NT2/D1 (cell line): ENCODE results near the gene PANK2.
"Not testable (repeated sequence)": the region's sequence is repeated elsewhere in the genome, so short reads cannot be mapped to it uniquely, and the experiment has no call there.

Experiments used
- DNase-seq: peaks from one replicate; pipeline ENCODE4 v3.0.0-alpha.2; 2011; ENCODE audit warnings: low read depth, low spot score
- H3K27me3 ChIP-seq: 2 replicates; pipeline ENCODE4 v1.6.0; 2011; ENCODE audit warnings: mild to moderate bottlenecking; ENCODE audit not compliant: insufficient read length, insufficient read depth
- H3K36me3 ChIP-seq: 2 replicates; pipeline ENCODE4 v1.6.1; 2011; ENCODE audit warnings: mild to moderate bottlenecking, low read length, mixed read lengths; ENCODE audit not compliant: insufficient read depth, insufficient read length
- H3K4me1 ChIP-seq: 2 replicates; pipeline ENCODE4 v1.5.1; 2011; ENCODE audit not compliant: insufficient read depth, insufficient read length
- H3K4me3 ChIP-seq: 2 replicates; pipeline ENCODE4 v1.5.1; 2011; ENCODE audit warnings: low read depth; ENCODE audit not compliant: insufficient read length
- H3K9ac ChIP-seq: 2 replicates; pipeline ENCODE4 v1.6.0; 2011; ENCODE audit warnings: low read depth; ENCODE audit not compliant: insufficient read length
- H3K9me3 ChIP-seq: 2 replicates; pipeline ENCODE4 v1.5.1; 2011; ENCODE audit warnings: mild to moderate bottlenecking, low read length; ENCODE audit not compliant: insufficient read depth
- SUZ12 ChIP-seq: IDR thresholded peaks from 2 replicates; pipeline ENCODE4 v1.6.1; 2011; ENCODE audit not compliant: insufficient read length, insufficient read depth; ENCODE audit errors: extremely low read depth
- YY1 ChIP-seq: IDR thresholded peaks from 2 replicates; pipeline ENCODE4 v1.6.1; 2011; ENCODE audit not compliant: insufficient read length, insufficient read depth
- ZNF274 ChIP-seq: IDR thresholded peaks from 2 replicates; pipeline ENCODE4 v1.6.1; 2011; ENCODE audit warnings: mild to moderate bottlenecking, low read depth, low read length

The PANK2 gene

GRCh38 chr20:3888622-3889488 lies at the start of gene PANK2:
Gene PANK2 (plus strand): TSS chr20:3889387.
- DNase-seq: peak; percentile 99
- Histone ChIP-seq H3K4me3 (peak within 1 kb of the TSS; percentile 90), H3K9me3 (no peaks in the 10 kb centered on the region), H3K9ac (peak within 1 kb of the TSS; percentile 93), H3K27me3 (no peaks in the 10 kb centered on the region), H3K4me1 (no peaks in the 10 kb centered on the region), H3K36me3 (peaks cover 30% of the 10 kb centered on the region)
- TF ChIP-seq ZNF274 (no peak), YY1 (peak; percentile 24)

- not testable (repeated sequence) for H3K4me3 ChIP-seq, H3K9me3 ChIP-seq, H3K9ac ChIP-seq, H3K4me1 ChIP-seq, H3K27me3 ChIP-seq, H3K36me3 ChIP-seq, DNase-seq
Measured at GRCh38 chr20:3840201-3840600, 49.0 kb upstream of the PANK2 start.

- no peaks in the 10 kb centered on the region for H3K4me1 ChIP-seq
- no peak for DNase-seq
- H3K4me3 ChIP-seq: no peak overlapping the region
- no peak overlapping the region for H3K9ac ChIP-seq
- H3K36me3 ChIP-seq: no peaks in the 10 kb centered on the region
- no peaks in the 10 kb centered on the region for H3K27me3 ChIP-seq
- no peak for TF ChIP-seq ZNF274
- no peak for TF ChIP-seq SUZ12
- no peak for TF ChIP-seq YY1
- H3K9me3 ChIP-seq: no peaks in the 10 kb centered on the region
Measured at GRCh38 chr20:3842348-3842930, 46.7 kb upstream of the PANK2 start.

GRCh38 chr20:3843490-3843889 lies 45.7 kb upstream of the PANK2 start:
- H3K4me1 ChIP-seq: peaks cover 3% of the 10 kb centered on the region
- H3K9ac ChIP-seq: no peak overlapping the region
- H3K9me3 ChIP-seq: no peaks in the 10 kb centered on the region
- DNase-seq: no peak
- TF ChIP-seq YY1 (no peak), ZNF274 (no peak), SUZ12 (no peak)
- no peaks in the 10 kb centered on the region for H3K27me3 ChIP-seq
- H3K4me3 ChIP-seq: no peak overlapping the region
- H3K36me3 ChIP-seq: peaks cover 2% of the 10 kb centered on the region

GRCh38 chr20:3843990-3844619 lies 45.1 kb upstream of the PANK2 start:
- DNase-seq, H3K9me3 ChIP-seq, H3K9ac ChIP-seq, H3K4me3 ChIP-seq, H3K27me3 ChIP-seq, H3K36me3 ChIP-seq, H3K4me1 ChIP-seq: not testable (repeated sequence)

GRCh38 chr20:3846378-3846739 lies 42.8 kb upstream of the PANK2 start:
- DNase-seq: no peak
- Histone ChIP-seq H3K9me3 (no peaks in the 10 kb centered on the region), H3K27me3 (no peaks in the 10 kb centered on the region), H3K36me3 (peaks cover 9% of the 10 kb centered on the region), H3K4me1 (peaks cover 3% of the 10 kb centered on the region), H3K9ac (peak overlapping the region; percentile 87), H3K4me3 (peak overlapping the region; percentile 78)
- TF ChIP-seq YY1 (no peak), SUZ12 (no peak), ZNF274 (no peak)

GRCh38 chr20:3846740-3847428 lies 42.3 kb upstream of the PANK2 start, which contains the start of gene MAVS:
Gene MAVS (plus strand): TSS chr20:3846834. CDS start chr20:3854625, 7,791 bp downstream.
- H3K9me3 ChIP-seq: no peaks in the 10 kb centered on the region
- H3K9ac ChIP-seq: peak within 1 kb of the TSS; percentile 87
- H3K4me3 ChIP-seq: peak within 1 kb of the TSS; percentile 78
- no peak for TF ChIP-seq ZNF274
- no peak for TF ChIP-seq YY1
- no peak for TF ChIP-seq SUZ12
- peak; percentile 80 for DNase-seq
- no peaks in the 10 kb centered on the region for H3K27me3 ChIP-seq
- peaks cover 3% of the 10 kb centered on the region for H3K4me1 ChIP-seq
- H3K36me3 ChIP-seq: peaks cover 9% of the 10 kb centered on the region
